HepG2 (cell line): ENCODE measurements around the gene NOXA1. TPM values are rescaled to one million over a fixed set of nuclear protein-coding genes. Genes with fewer than 3 reads are reported as not detected.

Experiments
- CBX1 ChIP-seq: IDR thresholded peaks from one replicate; pipeline ENCODE4 v1.6.1; 2016; ENCODE audit warnings: antibody characterized with exemption, low read depth
- MAZ ChIP-seq, 2 experiments: sonication (generic) in 1 of 2; formaldehyde crosslinking in 1 of 2; IDR thresholded peaks; 2 replicates each; pipeline versions ENCODE4 v1.5.0 to v1.6.1; 2012 to 2020; ENCODE audit warnings: low read depth in 2 of 2, mild to moderate bottlenecking in 2 of 2, borderline replicate concordance in 1 of 2, improper control_type of control experiment in 1 of 2, low read length in 1 of 2, missing genetic modification reagents in 1 of 2, moderate library complexity in 1 of 2
- NFKBIZ ChIP-seq: IDR thresholded peaks from 2 replicates; pipeline ENCODE4 v1.6.1; 2018; ENCODE audit warnings: missing genetic modification reagents, missing compliant biosample characterization
- SIN3B ChIP-seq: fragments of 150-350 bp; IDR thresholded peaks from 2 replicates; pipeline ENCODE4 v1.6.1; 2014; ENCODE audit warnings: low read length
- STAT5B ChIP-seq: sonication (generic); formaldehyde crosslinking; IDR thresholded peaks from 2 replicates; pipeline ENCODE4 v1.4.0; 2020; ENCODE audit warnings: missing genetic modification reagents
- THAP11 ChIP-seq: IDR thresholded peaks from 2 replicates; pipeline ENCODE4 v1.6.1; 2016; ENCODE audit warnings: missing biosample characterization, missing genetic modification reagents
- TIGD3 ChIP-seq: sonication (generic); formaldehyde crosslinking; IDR thresholded peaks from 2 replicates; pipeline ENCODE4 v1.5.1; 2020; ENCODE audit warnings: mild to moderate bottlenecking, missing genetic modification reagents, borderline replicate concordance
- TOPORS ChIP-seq: sonication (generic); formaldehyde crosslinking; IDR thresholded peaks from 2 replicates; pipeline ENCODE4 v1.8.0; 2023; ENCODE audit warnings: mild to moderate bottlenecking, missing genetic modification reagents
- TRIM22 ChIP-seq: fragments of 450-650 bp; IDR thresholded peaks from 2 replicates; pipeline ENCODE4 v1.6.1; 2017
- ZBTB33 ChIP-seq: sonication (generic); formaldehyde crosslinking; IDR thresholded peaks from 2 replicates; pipeline ENCODE4 v1.4.0; 2020; ENCODE audit warnings: missing genetic modification reagents
- ZBTB40 ChIP-seq, 2 experiments: fragments of 450-650 bp in 1 of 2; sonication (generic) in 1 of 2; formaldehyde crosslinking in 1 of 2; IDR thresholded peaks; 2 replicates each; pipeline versions ENCODE4 v1.6.1 to v1.8.0; 2016 to 2022; ENCODE audit warnings: antibody characterized with exemption in 1 of 2, mild to moderate bottlenecking in 1 of 2, missing genetic modification reagents in 1 of 2
- ZMYM4 ChIP-seq: sonication (generic); formaldehyde crosslinking; IDR thresholded peaks from 2 replicates; pipeline ENCODE4 v1.8.1; 2023; ENCODE audit warnings: mild to moderate bottlenecking, missing genetic modification reagents
- ZNF292 ChIP-seq: sonication (generic); formaldehyde crosslinking; IDR thresholded peaks from 2 replicates; pipeline ENCODE4 v1.8.1; 2022; ENCODE audit warnings: mild to moderate bottlenecking, low read depth, missing genetic modification reagents, borderline replicate concordance
- ZNF570 ChIP-seq: sonication (generic); formaldehyde crosslinking; IDR thresholded peaks from 2 replicates; pipeline ENCODE4 v1.4.0; 2020; ENCODE audit warnings: mild to moderate bottlenecking, missing genetic modification reagents, borderline replicate concordance
- polyA plus RNA-seq, 8 experiments: library from polyadenylated mRNA; depleted of rRNA in 3 of 8; stranded (reverse) in 7 of 8; unstranded in 1 of 8; fragments of >200 nt; fragmentation: Illumina TruSeq in 4 of 8; extraction: Trizol in 4 of 8; gene quantifications; 2 replicates each; pipeline versions ENCODE4 v1.2.1 to v1.2.3, GENCODE V29; 2011 to 2016; ENCODE audit warnings: low read depth in 4 of 8, missing spikeins in 1 of 8, mixed read lengths in 1 of 8; ENCODE audit not compliant: insufficient read depth in 1 of 8
- total RNA-seq, 5 experiments: library from RNA; depleted of rRNA; stranded (reverse); fragments of >200 nt; fragmentation: Illumina TruSeq; extraction: Trizol; gene quantifications; 2 replicates each; pipeline ENCODE4 v1.2.3, GENCODE V29; 2016; ENCODE audit warnings: low read depth in 1 of 5

Gene NOXA1
- total and polyA plus RNA-seq, 2 of the 13 experiments (the other 11 are each of a cell fraction or from before 2014, with no cell fraction given), result 0.78 to 1.2 TPM

- TF ChIP-seq TIGD3 (CRISPR knock-in tag) (0 out of 2 replicates have a peak, but pooled peaks have one; percentile 81), ZNF570 (CRISPR knock-in tag) (no peak), TOPORS (CRISPR knock-in tag) (peak; percentile 49; the same call in 1 of the 2 replicates), CBX1 (no peak), THAP11 (peak; percentile 62), NFKBIZ (CRISPR knock-in tag) (peak; percentile 91), ZNF292 (CRISPR knock-in tag) (no peak; the same call in 1 of the 2 replicates), TRIM22 (no peak), MAZ (IDR thresholded peaks at IDR 0.05; ENCODE audit: borderline replicate concordance, low read depth, low read length) (peak; percentile 25; the same call in 1 of the 2 replicates), MAZ (CRISPR knock-in tag; IDR thresholded peaks at IDR 0.05; ENCODE audit: low read depth) (peak; percentile 76; the same call in 1 of the 2 replicates), SIN3B (no peak), ZBTB33 (CRISPR knock-in tag) (peak; percentile 90), ZMYM4 (CRISPR knock-in tag) (peak; percentile 76), ZBTB40 (IDR thresholded peaks at IDR 0.05) (no peak), ZBTB40 (CRISPR knock-in tag; IDR thresholded peaks at IDR 0.05) (peak; percentile 71), STAT5B (CRISPR knock-in tag) (no peak)
Measured at GRCh38 chr9:137454597-137455358, 31.6 kb downstream of the NOXA1 start (continued).
